Progenitor cell of endocrine pancreas (in vitro differentiated cells): ENCODE data around the gene TFF1. TPM values are rescaled to one million over a fixed set of nuclear protein-coding genes. Genes with fewer than 3 reads are reported as not detected.

ENCODE experiments used
- DNase-seq: peaks from one replicate; pipeline ENCODE4 v3.0.0; 2021; ENCODE audit warnings: low spot score; ENCODE audit not compliant: unreplicated experiment
- H3K27ac Mint-ChIP-seq: 2 replicates; pipeline ENCODE4 v1.8.0; 2021; ENCODE audit warnings: mild to moderate bottlenecking, moderate library complexity, mixed read lengths
- H3K27me3 Mint-ChIP-seq: 2 replicates; pipeline ENCODE4 v1.8.0; 2021; ENCODE audit warnings: mixed read lengths
- H3K36me3 Mint-ChIP-seq: 2 replicates; pipeline ENCODE4 v1.8.0; 2022; ENCODE audit warnings: mixed read lengths; ENCODE audit not compliant: insufficient read depth
- H3K4me1 Mint-ChIP-seq: 2 replicates; pipeline ENCODE4 v1.8.0; 2021; ENCODE audit warnings: low read depth, mixed read lengths
- H3K4me3 Mint-ChIP-seq: 2 replicates; pipeline ENCODE4 v1.8.0; 2021; ENCODE audit warnings: low read depth, mild to moderate bottlenecking, moderate library complexity, mixed read lengths
- H3K9me3 Mint-ChIP-seq: 2 replicates; pipeline ENCODE4 v1.8.0; 2021; ENCODE audit warnings: low read depth, mixed read lengths
- total RNA-seq: library from RNA; stranded (reverse); gene quantifications from 2 replicates; pipeline ENCODE4 v1.2.1, GENCODE V29; 2021
- TF ChIP-seq, protein P1 (sequence below): fragments of 200-600 bp; sonication (generic); IDR thresholded peaks from one replicate; pipeline ENCODE4 v1.5.0; 2021; ENCODE audit warnings: antibody characterized with exemption, mild to moderate bottlenecking; ENCODE audit not compliant: unreplicated experiment

TFF1 gene
- total RNA-seq, 1 donor from 2014 or later, result 0.77 TPM

GRCh38 chr21:42346866-42347600 lies 19.3 kb downstream of the TFF1 start:
- H3K36me3 Mint-ChIP-seq, result no peaks in the 10 kb centered on the region
- TF ChIP-seq, protein P1, sequence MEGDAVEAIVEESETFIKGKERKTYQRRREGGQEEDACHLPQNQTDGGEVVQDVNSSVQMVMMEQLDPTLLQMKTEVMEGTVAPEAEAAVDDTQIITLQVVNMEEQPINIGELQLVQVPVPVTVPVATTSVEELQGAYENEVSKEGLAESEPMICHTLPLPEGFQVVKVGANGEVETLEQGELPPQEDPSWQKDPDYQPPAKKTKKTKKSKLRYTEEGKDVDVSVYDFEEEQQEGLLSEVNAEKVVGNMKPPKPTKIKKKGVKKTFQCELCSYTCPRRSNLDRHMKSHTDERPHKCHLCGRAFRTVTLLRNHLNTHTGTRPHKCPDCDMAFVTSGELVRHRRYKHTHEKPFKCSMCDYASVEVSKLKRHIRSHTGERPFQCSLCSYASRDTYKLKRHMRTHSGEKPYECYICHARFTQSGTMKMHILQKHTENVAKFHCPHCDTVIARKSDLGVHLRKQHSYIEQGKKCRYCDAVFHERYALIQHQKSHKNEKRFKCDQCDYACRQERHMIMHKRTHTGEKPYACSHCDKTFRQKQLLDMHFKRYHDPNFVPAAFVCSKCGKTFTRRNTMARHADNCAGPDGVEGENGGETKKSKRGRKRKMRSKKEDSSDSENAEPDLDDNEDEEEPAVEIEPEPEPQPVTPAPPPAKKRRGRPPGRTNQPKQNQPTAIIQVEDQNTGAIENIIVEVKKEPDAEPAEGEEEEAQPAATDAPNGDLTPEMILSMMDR, result no peak
- no peaks in the 10 kb centered on the region for H3K9me3 Mint-ChIP-seq
- peaks cover 2% of the 10 kb centered on the region for H3K27me3 Mint-ChIP-seq
- DNase-seq, result no peak
- peaks cover 8% of the 10 kb centered on the region for H3K4me1 Mint-ChIP-seq
- no peak overlapping the region for H3K27ac Mint-ChIP-seq
- H3K4me3 Mint-ChIP-seq, result no peak overlapping the region

DNA sequence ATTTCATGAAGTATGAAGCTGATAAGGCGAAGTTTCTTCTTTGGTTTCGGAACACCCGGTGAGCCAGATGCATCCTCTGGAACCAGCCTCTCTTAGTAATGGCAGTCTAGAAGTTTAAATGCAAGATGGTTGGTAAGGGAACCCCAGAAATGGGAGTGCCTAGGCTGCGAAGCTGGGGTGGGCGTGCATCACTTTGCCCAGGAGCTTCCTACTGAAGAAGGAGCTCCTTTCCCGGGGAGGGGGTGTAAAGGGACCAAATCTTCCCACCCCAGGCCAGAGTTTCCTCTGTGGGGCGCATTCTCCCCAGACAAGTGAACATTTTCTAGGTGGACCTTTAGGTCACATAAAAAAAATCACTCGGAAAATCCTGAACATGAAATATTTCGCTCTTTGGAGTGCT lies 19.9 kb downstream of the TFF1 start:
- TF ChIP-seq, protein P1, result no peak
- Mint-ChIP-seq H3K4me1 (peaks cover 7% of the 10 kb centered on the region), H3K4me3 (no peak overlapping the region), H3K9me3 (no peaks in the 10 kb centered on the region), H3K27me3 (peaks cover 2% of the 10 kb centered on the region), H3K27ac (no peak overlapping the region), H3K36me3 (no peaks in the 10 kb centered on the region)
- DNase-seq, result no peak

GRCh38 chr21:42344631-42345030 lies 21.7 kb downstream of the TFF1 start:
- H3K9me3 Mint-ChIP-seq, result no peaks in the 10 kb centered on the region
- no peak overlapping the region for H3K4me3 Mint-ChIP-seq
- no peak overlapping the region for H3K27ac Mint-ChIP-seq
- TF ChIP-seq, protein P1, result no peak
- H3K4me1 Mint-ChIP-seq, result no peaks in the 10 kb centered on the region
- DNase-seq, result no peak
- H3K36me3 Mint-ChIP-seq, result no peaks in the 10 kb centered on the region
- peaks cover 2% of the 10 kb centered on the region for H3K27me3 Mint-ChIP-seq

GRCh38 chr21:42343963-42344510 lies 22.3 kb downstream of the TFF1 start:
- Mint-ChIP-seq H3K4me1 (no peaks in the 10 kb centered on the region), H3K27ac (no peak overlapping the region), H3K27me3 (peaks cover 2% of the 10 kb centered on the region), H3K9me3 (no peaks in the 10 kb centered on the region), H3K4me3 (no peak overlapping the region), H3K36me3 (no peaks in the 10 kb centered on the region)
- TF ChIP-seq, protein P1, result no peak
- no peak for DNase-seq

- H3K4me1 Mint-ChIP-seq, result no peaks in the 10 kb centered on the region
- H3K27me3 Mint-ChIP-seq, result peaks cover 2% of the 10 kb centered on the region
- H3K36me3 Mint-ChIP-seq, result no peaks in the 10 kb centered on the region
- H3K9me3 Mint-ChIP-seq, result no peaks in the 10 kb centered on the region
- TF ChIP-seq, protein P1, result no peak
- no peak for DNase-seq
- no peak overlapping the region for H3K27ac Mint-ChIP-seq
- H3K4me3 Mint-ChIP-seq, result no peak overlapping the region
Measured at GRCh38 chr21:42343556-42343955, 22.8 kb downstream of the TFF1 start.
